ENCODE results near the gene ACTR8. TPM values are rescaled to one million over a fixed set of nuclear protein-coding genes. Genes with fewer than 3 reads are reported as not detected.

The ACTR8 gene
- total and polyA plus RNA-seq, 2 of the 13 experiments (the other 11 are each of a cell fraction or from before 2014, with no cell fraction given), result 15.5 to 29.0 TPM

GRCh38 chr3:53846134-53846850 lies 35.7 kb downstream of the ACTR8 start, which contains the start of the genes CHDH and IL17RB (continued):
- TF ChIP-seq ZNF639 (CRISPR knock-in tag; conservative IDR thresholded peaks at IDR 0.05), result peak; percentile 70; the same call in 1 of the 2 replicates
- TF ChIP-seq RARG (CRISPR knock-in tag; IDR thresholded peaks at IDR 0.05; ENCODE audit: low read depth), result no peak
- TF ChIP-seq ZNF607 (CRISPR knock-in tag; IDR thresholded peaks at IDR 0.05; ENCODE audit: borderline replicate concordance), result peak; percentile 63; the same call in 1 of the 2 replicates
- TF ChIP-seq DRAP1 (CRISPR knock-in tag; IDR thresholded peaks at IDR 0.05), result peak; percentile 99
- TF ChIP-seq ATF5 (CRISPR knock-in tag; IDR thresholded peaks at IDR 0.05; ENCODE audit: low read depth), result no peak
- 0 out of 2 replicates have a peak, but pooled peaks have one; percentile 27 for TF ChIP-seq CC2D1A (CRISPR knock-in tag; IDR thresholded peaks at IDR 0.05)
- TF ChIP-seq WIZ (CRISPR knock-in tag; IDR thresholded peaks at IDR 0.05), result no peak
- no peak; the same call in 1 of the 2 replicates for TF ChIP-seq AKAP8 (CRISPR knock-in tag; IDR thresholded peaks at IDR 0.05)
- no peak; the same call in 1 of the 2 replicates for TF ChIP-seq HOXA3 (CRISPR knock-in tag; IDR thresholded peaks at IDR 0.05)
- TF ChIP-seq, protein P1, sequence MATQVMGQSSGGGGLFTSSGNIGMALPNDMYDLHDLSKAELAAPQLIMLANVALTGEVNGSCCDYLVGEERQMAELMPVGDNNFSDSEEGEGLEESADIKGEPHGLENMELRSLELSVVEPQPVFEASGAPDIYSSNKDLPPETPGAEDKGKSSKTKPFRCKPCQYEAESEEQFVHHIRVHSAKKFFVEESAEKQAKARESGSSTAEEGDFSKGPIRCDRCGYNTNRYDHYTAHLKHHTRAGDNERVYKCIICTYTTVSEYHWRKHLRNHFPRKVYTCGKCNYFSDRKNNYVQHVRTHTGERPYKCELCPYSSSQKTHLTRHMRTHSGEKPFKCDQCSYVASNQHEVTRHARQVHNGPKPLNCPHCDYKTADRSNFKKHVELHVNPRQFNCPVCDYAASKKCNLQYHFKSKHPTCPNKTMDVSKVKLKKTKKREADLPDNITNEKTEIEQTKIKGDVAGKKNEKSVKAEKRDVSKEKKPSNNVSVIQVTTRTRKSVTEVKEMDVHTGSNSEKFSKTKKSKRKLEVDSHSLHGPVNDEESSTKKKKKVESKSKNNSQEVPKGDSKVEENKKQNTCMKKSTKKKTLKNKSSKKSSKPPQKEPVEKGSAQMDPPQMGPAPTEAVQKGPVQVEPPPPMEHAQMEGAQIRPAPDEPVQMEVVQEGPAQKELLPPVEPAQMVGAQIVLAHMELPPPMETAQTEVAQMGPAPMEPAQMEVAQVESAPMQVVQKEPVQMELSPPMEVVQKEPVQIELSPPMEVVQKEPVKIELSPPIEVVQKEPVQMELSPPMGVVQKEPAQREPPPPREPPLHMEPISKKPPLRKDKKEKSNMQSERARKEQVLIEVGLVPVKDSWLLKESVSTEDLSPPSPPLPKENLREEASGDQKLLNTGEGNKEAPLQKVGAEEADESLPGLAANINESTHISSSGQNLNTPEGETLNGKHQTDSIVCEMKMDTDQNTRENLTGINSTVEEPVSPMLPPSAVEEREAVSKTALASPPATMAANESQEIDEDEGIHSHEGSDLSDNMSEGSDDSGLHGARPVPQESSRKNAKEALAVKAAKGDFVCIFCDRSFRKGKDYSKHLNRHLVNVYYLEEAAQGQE (IDR thresholded peaks at IDR 0.05; ENCODE audit: borderline replicate concordance in 1 of 2, low read depth in 1 of 2, low read length in 2 of 2), result peak in 1 of 2 experiments; percentile 58; a peak in 2 of 4 replicates
- TF ChIP-seq ZNF598 (CRISPR knock-in tag; IDR thresholded peaks at IDR 0.05; ENCODE audit: borderline replicate concordance), result peak; percentile 76; the same call in 1 of the 2 replicates
- peak; percentile 49; the same call in 1 of the 2 replicates for TF ChIP-seq AKNA (CRISPR knock-in tag; IDR thresholded peaks at IDR 0.05; ENCODE audit: borderline replicate concordance)
- TF ChIP-seq ZSCAN29 (CRISPR knock-in tag; conservative IDR thresholded peaks at IDR 0.05), result no peak
- no peak for TF ChIP-seq SMAD3 (CRISPR knock-in tag; IDR thresholded peaks at IDR 0.05)
- TF ChIP-seq ZNF263 (CRISPR knock-in tag; IDR thresholded peaks at IDR 0.05), result peak; percentile 67
- TF ChIP-seq JDP2 (CRISPR knock-in tag; IDR thresholded peaks at IDR 0.05; ENCODE audit: borderline replicate concordance), result no peak; the same call in 1 of the 2 replicates
- 0 out of 2 replicates have a peak, but pooled peaks have one; percentile 33 for TF ChIP-seq GATAD2A (CRISPR knock-in tag; IDR thresholded peaks at IDR 0.05)
- no peak for TF ChIP-seq FOXM1 (CRISPR knock-in tag; IDR thresholded peaks at IDR 0.05)

Measured in HepG2 (cell line).